HL-60 (cell line): ENCODE results near the gene HOXC12.

Experiments
- DNase-seq, 2 experiments: peaks; one replicate each; pipeline ENCODE4 v3.0.0-alpha.2; 2010 to 2020; ENCODE audit warnings: low read depth in 1 of 2, low spot score in 1 of 2
- H3K27ac ChIP-seq: fragments of 250-450 bp; sonication (Bioruptor Pico); replicated peaks from 2 replicates; pipeline ENCODE4 v1.5.1; 2020; ENCODE audit warnings: mild to moderate bottlenecking, moderate library complexity
- H3K27me3 ChIP-seq: fragments of 250-450 bp; sonication (Bioruptor Pico); 2 replicates; pipeline ENCODE4 v1.5.1; 2021; ENCODE audit warnings: mild to moderate bottlenecking, moderate library complexity; ENCODE audit not compliant: insufficient read depth, poor library complexity, severe bottlenecking
- H3K4me3 ChIP-seq: replicated peaks from 2 replicates; pipeline ENCODE4 v1.5.1; 2011; ENCODE audit warnings: mild to moderate bottlenecking, control low read depth, low read length; ENCODE audit not compliant: insufficient read depth
- GABPA ChIP-seq: IDR thresholded peaks from 2 replicates; pipeline ENCODE4 v1.6.1; 2012; ENCODE audit warnings: low read depth
- POLR2AphosphoS5 ChIP-seq: IDR thresholded peaks from 2 replicates; pipeline ENCODE4 v1.6.1; 2012; ENCODE audit warnings: low read depth
- SPI1 ChIP-seq: IDR thresholded peaks from 2 replicates; pipeline ENCODE4 v1.6.1; 2012; ENCODE audit warnings: low read depth, mild to moderate bottlenecking, borderline replicate concordance
- TF ChIP-seq, protein P1 (sequence below): IDR thresholded peaks from one replicate; pipeline ENCODE4 v1.5.1; 2011; ENCODE audit warnings: low read length, control low read depth, inconsistent platforms; ENCODE audit not compliant: insufficient read depth
- TF ChIP-seq, protein P2 (sequence below): IDR thresholded peaks from 2 replicates; pipeline ENCODE4 v1.6.1; 2012; ENCODE audit warnings: low read depth; ENCODE audit not compliant: insufficient replicate concordance

Gene HOXC12

DNA sequence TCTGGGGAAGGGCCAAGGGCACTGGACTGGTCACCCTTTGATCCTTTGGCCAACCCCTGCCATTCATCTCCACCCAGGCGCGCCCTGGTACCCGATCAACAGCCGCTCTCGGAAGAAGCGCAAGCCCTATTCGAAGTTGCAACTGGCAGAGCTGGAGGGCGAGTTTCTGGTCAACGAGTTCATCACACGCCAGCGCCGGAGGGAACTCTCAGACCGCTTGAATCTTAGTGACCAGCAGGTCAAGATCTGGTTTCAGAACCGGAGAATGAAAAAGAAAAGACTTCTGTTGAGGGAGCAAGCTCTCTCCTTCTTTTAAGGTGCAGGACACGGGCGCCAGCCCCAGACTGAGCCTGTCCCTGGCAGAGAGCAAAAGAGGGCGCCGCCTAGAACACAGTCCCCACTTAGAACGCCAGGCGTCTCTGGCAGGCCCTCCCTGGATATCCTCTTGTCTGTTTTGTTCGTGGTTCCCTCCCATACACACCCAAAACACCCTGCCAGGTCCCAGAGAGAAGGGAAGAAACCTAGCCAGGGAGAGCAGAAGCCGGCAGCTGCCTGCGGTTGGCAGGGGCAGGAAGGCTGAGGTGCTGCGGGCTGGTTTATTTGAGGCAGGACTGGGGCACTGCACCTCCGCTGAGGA is 1.7 kb downstream of the HOXC12 start:
- Histone ChIP-seq H3K27ac (no peak overlapping the region), H3K27me3 (peaks cover 95% of the 10 kb centered on the region), H3K4me3 (no peak overlapping the region)
- DNase-seq: peak; percentile 7 to 76
- TF ChIP-seq POLR2AphosphoS5 (peak; percentile 53; the same call in 1 of the 2 replicates), GABPA (no peak)

GRCh38 chr12:53956914-53957536 is 2.3 kb downstream of the HOXC12 start:
- TF ChIP-seq GABPA (no peak), POLR2AphosphoS5 (no peak; the same call in 1 of the 2 replicates), SPI1 (peak; percentile 63)
- TF ChIP-seq, protein P1, sequence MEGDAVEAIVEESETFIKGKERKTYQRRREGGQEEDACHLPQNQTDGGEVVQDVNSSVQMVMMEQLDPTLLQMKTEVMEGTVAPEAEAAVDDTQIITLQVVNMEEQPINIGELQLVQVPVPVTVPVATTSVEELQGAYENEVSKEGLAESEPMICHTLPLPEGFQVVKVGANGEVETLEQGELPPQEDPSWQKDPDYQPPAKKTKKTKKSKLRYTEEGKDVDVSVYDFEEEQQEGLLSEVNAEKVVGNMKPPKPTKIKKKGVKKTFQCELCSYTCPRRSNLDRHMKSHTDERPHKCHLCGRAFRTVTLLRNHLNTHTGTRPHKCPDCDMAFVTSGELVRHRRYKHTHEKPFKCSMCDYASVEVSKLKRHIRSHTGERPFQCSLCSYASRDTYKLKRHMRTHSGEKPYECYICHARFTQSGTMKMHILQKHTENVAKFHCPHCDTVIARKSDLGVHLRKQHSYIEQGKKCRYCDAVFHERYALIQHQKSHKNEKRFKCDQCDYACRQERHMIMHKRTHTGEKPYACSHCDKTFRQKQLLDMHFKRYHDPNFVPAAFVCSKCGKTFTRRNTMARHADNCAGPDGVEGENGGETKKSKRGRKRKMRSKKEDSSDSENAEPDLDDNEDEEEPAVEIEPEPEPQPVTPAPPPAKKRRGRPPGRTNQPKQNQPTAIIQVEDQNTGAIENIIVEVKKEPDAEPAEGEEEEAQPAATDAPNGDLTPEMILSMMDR: no peak
- TF ChIP-seq, protein P2, sequence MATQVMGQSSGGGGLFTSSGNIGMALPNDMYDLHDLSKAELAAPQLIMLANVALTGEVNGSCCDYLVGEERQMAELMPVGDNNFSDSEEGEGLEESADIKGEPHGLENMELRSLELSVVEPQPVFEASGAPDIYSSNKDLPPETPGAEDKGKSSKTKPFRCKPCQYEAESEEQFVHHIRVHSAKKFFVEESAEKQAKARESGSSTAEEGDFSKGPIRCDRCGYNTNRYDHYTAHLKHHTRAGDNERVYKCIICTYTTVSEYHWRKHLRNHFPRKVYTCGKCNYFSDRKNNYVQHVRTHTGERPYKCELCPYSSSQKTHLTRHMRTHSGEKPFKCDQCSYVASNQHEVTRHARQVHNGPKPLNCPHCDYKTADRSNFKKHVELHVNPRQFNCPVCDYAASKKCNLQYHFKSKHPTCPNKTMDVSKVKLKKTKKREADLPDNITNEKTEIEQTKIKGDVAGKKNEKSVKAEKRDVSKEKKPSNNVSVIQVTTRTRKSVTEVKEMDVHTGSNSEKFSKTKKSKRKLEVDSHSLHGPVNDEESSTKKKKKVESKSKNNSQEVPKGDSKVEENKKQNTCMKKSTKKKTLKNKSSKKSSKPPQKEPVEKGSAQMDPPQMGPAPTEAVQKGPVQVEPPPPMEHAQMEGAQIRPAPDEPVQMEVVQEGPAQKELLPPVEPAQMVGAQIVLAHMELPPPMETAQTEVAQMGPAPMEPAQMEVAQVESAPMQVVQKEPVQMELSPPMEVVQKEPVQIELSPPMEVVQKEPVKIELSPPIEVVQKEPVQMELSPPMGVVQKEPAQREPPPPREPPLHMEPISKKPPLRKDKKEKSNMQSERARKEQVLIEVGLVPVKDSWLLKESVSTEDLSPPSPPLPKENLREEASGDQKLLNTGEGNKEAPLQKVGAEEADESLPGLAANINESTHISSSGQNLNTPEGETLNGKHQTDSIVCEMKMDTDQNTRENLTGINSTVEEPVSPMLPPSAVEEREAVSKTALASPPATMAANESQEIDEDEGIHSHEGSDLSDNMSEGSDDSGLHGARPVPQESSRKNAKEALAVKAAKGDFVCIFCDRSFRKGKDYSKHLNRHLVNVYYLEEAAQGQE: no peak

GRCh38 chr12:53958128-53958527 is 3.4 kb downstream of the HOXC12 start:
- H3K4me3 ChIP-seq: no peak overlapping the region
- H3K27me3 ChIP-seq: peaks cover 95% of the 10 kb centered on the region
- H3K27ac ChIP-seq: no peak overlapping the region
- TF ChIP-seq, protein P2: no peak
- TF ChIP-seq GABPA (no peak), SPI1 (no peak)
- no peak for DNase-seq

More at GRCh38 chr12:53956914-53957536, 2.3 kb downstream of the HOXC12 start:
- peaks cover 95% of the 10 kb centered on the region for H3K27me3 ChIP-seq
- no peak for DNase-seq
- H3K4me3 ChIP-seq: no peak overlapping the region
- H3K27ac ChIP-seq: no peak overlapping the region

DNA sequence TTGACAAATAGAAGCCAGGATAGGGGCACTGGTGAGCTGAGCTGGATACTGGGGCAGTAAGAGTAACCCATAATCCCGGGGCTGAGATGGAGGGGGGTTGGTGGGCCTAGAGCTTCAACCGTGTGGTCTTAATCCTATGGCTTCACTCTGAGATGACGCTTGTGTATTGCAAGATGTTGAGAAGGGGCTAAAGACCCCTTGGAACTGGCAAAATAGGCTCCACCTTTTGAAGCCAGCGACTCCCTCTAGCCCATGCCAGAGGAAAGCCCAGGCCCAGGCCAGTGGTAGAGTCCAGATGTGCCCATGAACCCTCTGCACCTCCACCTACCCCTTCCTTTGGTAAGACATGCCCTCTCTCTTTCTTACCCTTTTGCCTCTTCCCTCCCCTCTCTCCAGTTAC is 4.6 kb downstream of the HOXC12 start:
- TF ChIP-seq SPI1: no peak
- no peak for TF ChIP-seq POLR2AphosphoS5
- no peak for TF ChIP-seq GABPA
- TF ChIP-seq, protein P2: no peak
- TF ChIP-seq, protein P1: no peak
- DNase-seq: no peak
- Histone ChIP-seq H3K27me3 (peaks cover 95% of the 10 kb centered on the region), H3K27ac (no peak overlapping the region), H3K4me3 (no peak overlapping the region)
